ENCODE results near the gene ANKS6. TPM values are rescaled to one million over a fixed set of nuclear protein-coding genes. Genes with fewer than 3 reads are reported as not detected.

Gene ANKS6
- total and polyA plus RNA-seq, 11 donors, result 1.9 to 8.0 (median 3.7) TPM

GRCh38 chr9:98751210-98751609 lies 45.1 kb downstream of the ANKS6 start:
- DNase-seq (no peak), ATAC-seq (no peak)
- no peaks in the 10 kb centered on the region for H3K27me3 ChIP-seq
- intact Hi-C loops (cut with DNase I), result no loop called here
- no peak overlapping the region for H3K27ac ChIP-seq
- TF ChIP-seq POLR2A (IDR thresholded peaks at IDR 0.05), result no peak
- TF ChIP-seq, protein P1, sequence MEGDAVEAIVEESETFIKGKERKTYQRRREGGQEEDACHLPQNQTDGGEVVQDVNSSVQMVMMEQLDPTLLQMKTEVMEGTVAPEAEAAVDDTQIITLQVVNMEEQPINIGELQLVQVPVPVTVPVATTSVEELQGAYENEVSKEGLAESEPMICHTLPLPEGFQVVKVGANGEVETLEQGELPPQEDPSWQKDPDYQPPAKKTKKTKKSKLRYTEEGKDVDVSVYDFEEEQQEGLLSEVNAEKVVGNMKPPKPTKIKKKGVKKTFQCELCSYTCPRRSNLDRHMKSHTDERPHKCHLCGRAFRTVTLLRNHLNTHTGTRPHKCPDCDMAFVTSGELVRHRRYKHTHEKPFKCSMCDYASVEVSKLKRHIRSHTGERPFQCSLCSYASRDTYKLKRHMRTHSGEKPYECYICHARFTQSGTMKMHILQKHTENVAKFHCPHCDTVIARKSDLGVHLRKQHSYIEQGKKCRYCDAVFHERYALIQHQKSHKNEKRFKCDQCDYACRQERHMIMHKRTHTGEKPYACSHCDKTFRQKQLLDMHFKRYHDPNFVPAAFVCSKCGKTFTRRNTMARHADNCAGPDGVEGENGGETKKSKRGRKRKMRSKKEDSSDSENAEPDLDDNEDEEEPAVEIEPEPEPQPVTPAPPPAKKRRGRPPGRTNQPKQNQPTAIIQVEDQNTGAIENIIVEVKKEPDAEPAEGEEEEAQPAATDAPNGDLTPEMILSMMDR (IDR thresholded peaks at IDR 0.05), result no peak
- H3K4me3 ChIP-seq, result no peak overlapping the region
- peaks cover 0 to 51% (median 18%) of the 10 kb centered on the region in 9 donors for H3K36me3 ChIP-seq
- H3K4me1 ChIP-seq, result no peaks in the 10 kb centered on the region
- 83 to 96% (median 93%) methylated on average over 2 of the region's 2 CpGs for WGBS, 4 donors
- no peaks in the 10 kb centered on the region for H3K9me3 ChIP-seq

DNA sequence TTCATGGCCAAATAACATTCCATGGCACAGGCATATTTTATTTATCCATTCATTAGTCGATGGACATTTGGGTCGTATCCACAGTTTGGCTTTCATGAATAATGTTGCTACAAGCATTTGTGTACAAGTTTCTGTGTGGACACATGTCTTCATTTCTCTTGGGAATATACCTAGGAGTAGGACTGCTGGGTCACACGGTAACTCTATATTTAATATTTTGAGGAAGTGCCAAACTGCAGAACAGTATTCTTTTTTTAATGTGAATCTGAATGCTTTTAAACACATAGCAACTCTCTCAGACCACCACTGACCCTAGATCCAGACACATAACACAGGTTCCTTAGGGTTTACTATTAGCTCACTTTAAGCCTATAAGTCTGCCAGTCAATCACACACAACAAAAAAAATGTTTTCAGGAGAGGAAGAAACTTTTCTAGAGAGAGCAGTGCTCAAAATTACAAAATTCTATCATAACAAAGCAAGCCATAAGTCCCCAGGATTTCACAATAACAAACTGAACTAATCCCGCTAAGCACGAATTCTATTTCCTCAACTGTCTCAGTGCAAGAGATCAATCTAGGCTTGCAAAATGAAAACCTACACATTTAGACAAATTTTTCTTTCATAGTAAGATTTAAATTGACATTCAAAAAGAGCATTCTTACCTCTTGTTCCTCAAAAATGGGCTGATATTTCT lies 45.8 kb downstream of the ANKS6 start:
- WGBS, 4 donors, result 86 to 95% (median 89%) methylated on average over 5 of the region's 5 CpGs
- H3K4me3 ChIP-seq, result no peak overlapping the region
- no peaks in the 10 kb centered on the region for H3K27me3 ChIP-seq
- no peak for ATAC-seq
- H3K27ac ChIP-seq, result no peak overlapping the region
- no peak for DNase-seq
- H3K36me3 ChIP-seq, result peaks cover 0 to 53% (median 15%) of the 10 kb centered on the region in 9 donors
- intact Hi-C loops (cut with DNase I), result no loop called here
- TF ChIP-seq, protein P1 (IDR thresholded peaks at IDR 0.05), result no peak
- TF ChIP-seq POLR2A (IDR thresholded peaks at IDR 0.05), result no peak
- no peaks in the 10 kb centered on the region for H3K4me1 ChIP-seq
- H3K9me3 ChIP-seq, result no peaks in the 10 kb centered on the region

GRCh38 chr9:98747476-98747875 lies 48.9 kb downstream of the ANKS6 start:
- WGBS, 4 donors, result 93 to 97% (median 97%) methylated on average over 5 of the region's 5 CpGs

GRCh38 chr9:98745470-98745869 lies 50.9 kb downstream of the ANKS6 start:
- peaks cover 0 to 30% (median 4%) of the 10 kb centered on the region in 9 donors for H3K36me3 ChIP-seq

More at GRCh38 chr9:98747476-98747875, 48.9 kb downstream of the ANKS6 start:
- intact Hi-C loops (cut with DNase I), result no loop called here
- ATAC-seq, result no peak
- no peak for DNase-seq
- Histone ChIP-seq H3K27me3 (no peaks in the 10 kb centered on the region), H3K36me3 (peaks cover 0 to 40% (median 4%) of the 10 kb centered on the region in 9 donors), H3K4me1 (no peaks in the 10 kb centered on the region), H3K4me3 (no peak overlapping the region), H3K27ac (no peak overlapping the region), H3K9me3 (no peaks in the 10 kb centered on the region)
- TF ChIP-seq, protein P1 (IDR thresholded peaks at IDR 0.05), result no peak
- TF ChIP-seq POLR2A (IDR thresholded peaks at IDR 0.05), result no peak

More at GRCh38 chr9:98745470-98745869, 50.9 kb downstream of the ANKS6 start:
- TF ChIP-seq, protein P1 (IDR thresholded peaks at IDR 0.05), result no peak
- no peak for TF ChIP-seq POLR2A (IDR thresholded peaks at IDR 0.05)
- H3K27ac ChIP-seq, result no peak overlapping the region
- no peaks in the 10 kb centered on the region for H3K9me3 ChIP-seq
- intact Hi-C loops (cut with DNase I), result no loop called here
- ATAC-seq, result no peak
- no peaks in the 10 kb centered on the region for H3K27me3 ChIP-seq
- whole genome bisulfite sequencing, 4 donors, result 88 to 92% (median 91%) methylated on average over 7 of the region's 7 CpGs
- H3K4me3 ChIP-seq, result no peak overlapping the region
- DNase-seq, result no peak
- no peaks in the 10 kb centered on the region for H3K4me1 ChIP-seq
